OCI-LY7 (cell line): ENCODE data around the gene AGAP3. TPM values are rescaled to one million over a fixed set of nuclear protein-coding genes. Genes with fewer than 3 reads are reported as not detected.

ENCODE experiments used
- BruUV-seq: library from RNA; stranded (reverse); fragments of 400-500 nt; replicated peaks from 2 replicates; lab custom pipeline; 2021; lab: Mats Ljungman, UMichigan
- CTCF ChIA-PET: fragments of 300-600 bp; sonication (Branson Sonifier 250); formaldehyde crosslinking; loops from one replicate; lab custom pipeline; 2022; ENCODE audit warnings: antibody characterized with exemption; ENCODE audit not compliant: unreplicated experiment; lab: Charles Lee
- POLR2A ChIA-PET: fragments of 300-600 bp; sonication (Branson Sonifier 250); formaldehyde crosslinking; loops from one replicate; lab custom pipeline; 2022; ENCODE audit warnings: antibody characterized with exemption; lab: Charles Lee
- DNase-seq: peaks from one replicate; pipeline ENCODE4 v3.0.0-alpha.2; 2015; ENCODE audit warnings: low spot score
- H2AFZ ChIP-seq: fragments of 200-600 bp; sonication (generic), shearing (Covaris generic); 2 replicates; pipeline ENCODE4 v1.6.1; 2014; ENCODE audit warnings: mild to moderate bottlenecking, antibody characterized with exemption, low read length, moderate library complexity
- H3K27ac ChIP-seq: fragments of 200-600 bp; sonication (generic); 2 replicates; pipeline ENCODE4 v1.5.1; 2014; ENCODE audit warnings: mixed run types, low read depth, mild to moderate bottlenecking, moderate library complexity, low read length, inconsistent platforms; ENCODE audit not compliant: poor library complexity, severe bottlenecking
- H3K36me3 ChIP-seq: fragments of 200-600 bp; sonication (generic); 2 replicates; pipeline ENCODE4 v1.6.1; 2014; ENCODE audit warnings: mild to moderate bottlenecking, antibody characterized with exemption, low read length, moderate library complexity, mixed read lengths; ENCODE audit not compliant: insufficient read depth
- H3K4me1 ChIP-seq: fragments of 200-600 bp; sonication (generic); 2 replicates; pipeline ENCODE4 v1.5.1; 2014; ENCODE audit warnings: mild to moderate bottlenecking, low read length; ENCODE audit not compliant: insufficient read depth, poor library complexity, severe bottlenecking
- H3K4me2 ChIP-seq: fragments of 200-600 bp; sonication (generic); 2 replicates; pipeline ENCODE4 v1.6.1; 2014; ENCODE audit warnings: mild to moderate bottlenecking, low read length
- H3K4me3 ChIP-seq: fragments of 200-600 bp; sonication (generic); 2 replicates; pipeline ENCODE4 v1.5.1; 2014; ENCODE audit warnings: mild to moderate bottlenecking, low read depth, low read length; ENCODE audit not compliant: poor library complexity, severe bottlenecking
- H3K79me2 ChIP-seq: fragments of 200-600 bp; sonication (generic); 2 replicates; pipeline ENCODE4 v1.6.1; 2016; ENCODE audit warnings: low read depth, mild to moderate bottlenecking, low read length, moderate library complexity, mixed read lengths; ENCODE audit not compliant: insufficient read depth
- H3K9me2 ChIP-seq: fragments of 200-600 bp; sonication (generic); 2 replicates; pipeline ENCODE4 v1.6.1; 2016; ENCODE audit warnings: mild to moderate bottlenecking, low read length, mixed read lengths; ENCODE audit not compliant: insufficient read depth
- H3K9me3 ChIP-seq: fragments of 200-600 bp; sonication (generic); 2 replicates; pipeline ENCODE4 v1.6.1; 2014; ENCODE audit warnings: mild to moderate bottlenecking, mixed run types, low read length, mixed read lengths
- H4K20me1 ChIP-seq: fragments of 200-600 bp; sonication (generic); 2 replicates; pipeline ENCODE4 v1.6.1; 2014; ENCODE audit warnings: mild to moderate bottlenecking, antibody characterized with exemption, low read length, moderate library complexity, mixed read lengths; ENCODE audit not compliant: insufficient read depth
- EZH2phosphoT487 ChIP-seq: fragments of 200-600 bp; sonication (generic); IDR thresholded peaks from 2 replicates; pipeline ENCODE4 v1.6.1; 2018; ENCODE audit warnings: low read depth, borderline replicate concordance, mild to moderate bottlenecking, mixed run types, antibody characterized with exemption, low read length, moderate library complexity, mixed read lengths
- intact Hi-C: fragments of 100-400 bp; cut with micrococcal nuclease; formaldehyde crosslinking; loops from one replicate; pipeline ENCODE4 v1.10.0; 2022; ENCODE audit not compliant: unreplicated experiment
- total RNA-seq, 2 experiments: library from RNA; depleted of rRNA in 1 of 2; stranded (reverse); fragments of >200 nt in 1 of 2; shearing (Covaris generic) in 1 of 2; gene quantifications; 2 replicates each; pipeline ENCODE4 v1.2.3, GENCODE V29; 2014 to 2022
- TF ChIP-seq, protein P1 (sequence below): fragments of 200-600 bp; sonication (generic); conservative IDR thresholded peaks from 2 replicates; pipeline ENCODE4 v1.5.1; 2014; ENCODE audit warnings: mild to moderate bottlenecking, antibody characterized with exemption, low read length, moderate library complexity, mixed read lengths

Gene AGAP3
- total RNA-seq, 2 experiments from 2014 or later, result 4.8 to 30.9 TPM

DNA sequence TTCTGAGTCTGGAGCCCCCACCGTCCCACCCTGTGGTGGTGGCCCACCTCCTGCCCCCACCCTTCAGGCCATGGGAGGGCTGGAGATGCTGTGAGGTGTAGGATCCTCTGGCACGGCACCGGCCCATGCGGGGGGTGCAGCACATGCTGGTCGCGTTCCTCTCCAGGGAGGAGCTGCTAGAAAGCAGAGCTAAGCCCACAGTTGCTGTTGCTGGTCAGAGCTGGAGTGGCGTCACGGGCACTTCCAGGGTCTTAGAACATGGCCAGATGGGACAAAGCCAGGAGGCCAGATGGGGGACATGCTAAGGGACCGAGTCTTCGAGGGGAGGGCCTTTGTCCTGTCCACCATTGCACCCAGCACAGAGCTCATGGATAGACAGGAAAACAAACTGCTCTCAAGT, 21.6 kb downstream of the AGAP3 start:
- no peak for TF ChIP-seq EZH2phosphoT487
- TF ChIP-seq, protein P1, sequence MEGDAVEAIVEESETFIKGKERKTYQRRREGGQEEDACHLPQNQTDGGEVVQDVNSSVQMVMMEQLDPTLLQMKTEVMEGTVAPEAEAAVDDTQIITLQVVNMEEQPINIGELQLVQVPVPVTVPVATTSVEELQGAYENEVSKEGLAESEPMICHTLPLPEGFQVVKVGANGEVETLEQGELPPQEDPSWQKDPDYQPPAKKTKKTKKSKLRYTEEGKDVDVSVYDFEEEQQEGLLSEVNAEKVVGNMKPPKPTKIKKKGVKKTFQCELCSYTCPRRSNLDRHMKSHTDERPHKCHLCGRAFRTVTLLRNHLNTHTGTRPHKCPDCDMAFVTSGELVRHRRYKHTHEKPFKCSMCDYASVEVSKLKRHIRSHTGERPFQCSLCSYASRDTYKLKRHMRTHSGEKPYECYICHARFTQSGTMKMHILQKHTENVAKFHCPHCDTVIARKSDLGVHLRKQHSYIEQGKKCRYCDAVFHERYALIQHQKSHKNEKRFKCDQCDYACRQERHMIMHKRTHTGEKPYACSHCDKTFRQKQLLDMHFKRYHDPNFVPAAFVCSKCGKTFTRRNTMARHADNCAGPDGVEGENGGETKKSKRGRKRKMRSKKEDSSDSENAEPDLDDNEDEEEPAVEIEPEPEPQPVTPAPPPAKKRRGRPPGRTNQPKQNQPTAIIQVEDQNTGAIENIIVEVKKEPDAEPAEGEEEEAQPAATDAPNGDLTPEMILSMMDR, result no peak
- no peak for DNase-seq
- POLR2A ChIA-PET, result no interaction called here
- Histone ChIP-seq H3K79me2 (no peaks in the 10 kb centered on the region), H3K4me3 (no peak overlapping the region), H4K20me1 (no peaks in the 10 kb centered on the region; the same call in 1 of the 2 replicates), H3K4me2 (no peak overlapping the region), H3K4me1 (no peaks in the 10 kb centered on the region), H2AFZ (no peak overlapping the region), H3K9me3 (no peaks in the 10 kb centered on the region), H3K9me2 (no peaks in the 10 kb centered on the region), H3K36me3 (no peaks in the 10 kb centered on the region), H3K27ac (no peak overlapping the region)
- BruUV-seq, result no TSS peak
- CTCF ChIA-PET, result interaction anchor here (1.0 kb wide), 1 partner anchor 16 kb away, joined by 3 read pairs; no protein-coding TSS in a partner anchor
- intact Hi-C loops, result no loop called here

DNA sequence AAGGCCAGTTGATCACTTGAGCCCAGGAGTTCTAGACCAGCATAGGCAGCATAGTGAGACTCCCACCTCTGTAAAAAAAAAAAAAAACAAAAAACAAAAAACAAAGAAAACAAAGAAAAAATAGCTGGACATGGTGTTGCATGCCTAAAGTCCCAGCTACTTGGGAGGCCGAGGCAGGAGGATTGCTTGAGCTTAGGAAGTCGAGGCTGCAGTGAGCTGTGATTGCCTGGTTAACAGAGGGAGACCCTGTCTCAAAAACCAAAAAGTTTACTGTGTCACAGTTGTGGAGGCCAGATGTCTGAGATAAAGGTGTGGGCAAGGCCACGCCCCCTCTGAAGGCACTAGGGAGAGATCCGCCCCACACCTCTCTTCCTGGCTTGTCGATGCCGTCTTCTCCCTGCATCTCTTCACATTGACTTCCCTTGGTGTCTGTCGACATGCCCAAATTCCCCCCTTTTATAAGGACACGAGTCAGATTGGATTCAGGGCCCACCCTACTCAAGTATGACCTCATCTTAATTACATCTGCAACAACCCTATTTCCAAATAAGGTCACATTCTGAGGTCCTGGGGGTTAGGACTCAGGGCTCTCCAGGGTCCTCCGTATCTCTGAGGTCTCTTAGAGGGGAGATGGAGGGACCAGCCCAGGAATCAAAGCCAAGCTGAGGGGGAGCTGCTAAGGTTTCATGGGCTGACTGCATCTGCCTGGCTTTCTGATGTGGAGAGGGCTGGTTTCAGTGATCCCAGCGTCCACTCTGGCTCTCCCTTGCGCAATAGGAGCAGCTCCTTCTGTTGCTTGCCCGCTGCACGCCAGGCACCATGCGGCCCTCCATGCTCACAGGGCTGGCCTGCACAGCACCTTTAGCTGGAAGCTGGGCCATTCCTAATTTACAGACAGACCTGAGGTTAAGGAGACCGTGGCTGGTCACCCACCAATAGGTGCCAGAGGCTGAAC, 23.1 kb downstream of the AGAP3 start:
- no peaks in the 10 kb centered on the region for H3K79me2 ChIP-seq
- no peak for DNase-seq
- no peaks in the 10 kb centered on the region for H3K9me2 ChIP-seq
- intact Hi-C loops, result loop anchor here (2.0 to 10.0 kb wide), 5 partner anchors 23 to 331 kb away; partner anchors contain the start of gene AGAP3
- no peaks in the 10 kb centered on the region for H3K36me3 ChIP-seq
- H4K20me1 ChIP-seq, result no peaks in the 10 kb centered on the region; the same call in 1 of the 2 replicates
- H3K4me3 ChIP-seq, result no peak overlapping the region
- no peak overlapping the region for H2AFZ ChIP-seq
- POLR2A ChIA-PET, result interaction anchor here (0.6 kb wide), 1 partner anchor 52 kb away, joined by 3 read pairs; the partner anchor contains the start of gene CDK5
- H3K4me2 ChIP-seq, result no peak overlapping the region
- TF ChIP-seq EZH2phosphoT487, result no peak
- TF ChIP-seq, protein P1, result no peak
- CTCF ChIA-PET, result no interaction called here
- no peaks in the 10 kb centered on the region for H3K9me3 ChIP-seq
- no TSS peak for BruUV-seq
- no peak overlapping the region for H3K27ac ChIP-seq
- H3K4me1 ChIP-seq, result no peaks in the 10 kb centered on the region
